Activated T-cell treated with anti-CD3 and anti-CD28 coated beads for 24 hours (primary cell): Measurements from ENCODE around the gene AKR1C2.
"Not testable (repeated sequence)": the region's sequence is repeated elsewhere in the genome, so short reads cannot be mapped to it uniquely, and the experiment has no call there.

Experiments used
- DNase-seq: peaks from one replicate; pipeline ENCODE4 v3.0.0-alpha.2; 2020; ENCODE audit warnings: low read depth

AKR1C2 gene

DNA sequence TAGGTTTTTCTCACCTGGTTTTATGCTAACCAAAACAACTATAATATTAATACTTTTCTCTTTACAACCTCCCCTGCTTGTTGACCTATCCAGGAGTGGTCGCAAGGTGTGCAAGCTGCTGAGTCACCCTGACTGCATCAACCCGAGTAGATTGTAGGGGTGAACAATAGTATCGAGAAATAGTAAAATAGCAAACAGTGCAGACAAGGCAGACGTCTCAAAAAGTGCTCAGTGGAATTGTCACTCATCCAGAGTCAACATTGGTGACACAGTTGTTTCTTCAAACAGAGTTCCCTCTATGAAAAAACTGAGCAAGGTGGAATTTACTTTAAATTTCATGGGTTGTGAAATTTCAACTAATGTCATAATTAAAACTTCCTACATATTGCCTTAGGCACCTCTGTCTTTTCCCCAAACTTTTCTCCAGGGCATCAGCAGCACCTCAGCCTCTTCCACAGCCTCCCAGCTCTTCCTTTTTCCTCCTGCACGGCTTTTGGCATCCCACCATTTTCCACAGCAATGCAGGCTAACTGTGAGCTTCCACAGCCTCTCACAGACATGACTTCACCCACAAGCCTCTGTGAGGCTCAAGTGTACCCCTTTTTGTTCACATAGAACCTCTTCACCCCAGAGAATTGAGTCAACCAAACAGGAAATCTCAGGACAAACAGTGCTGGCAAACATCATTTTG lies 46.6 kb downstream of the AKR1C2 start:
- not testable (repeated sequence) for DNase-seq

DNA sequence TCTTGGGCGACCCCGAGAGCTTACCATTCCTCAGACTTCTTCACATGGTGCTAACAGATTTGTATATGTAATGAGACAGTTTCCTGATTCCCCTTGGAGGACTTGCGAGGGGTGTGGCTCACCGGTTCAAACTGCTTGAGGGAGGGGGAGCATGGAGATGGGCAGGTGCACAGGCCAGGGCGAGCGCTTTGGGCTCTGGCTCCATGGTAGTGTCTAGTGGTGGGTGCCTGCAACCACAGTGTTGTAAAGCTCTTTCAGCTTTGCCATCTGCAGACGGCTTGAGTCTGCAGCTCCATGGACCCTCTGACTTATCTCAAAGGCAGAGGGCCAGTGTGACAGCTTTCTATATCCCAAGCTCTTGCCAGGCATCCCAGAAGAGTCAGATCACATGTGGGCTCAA lies 47.6 kb downstream of the AKR1C2 start:
- not testable (repeated sequence) for DNase-seq

DNA sequence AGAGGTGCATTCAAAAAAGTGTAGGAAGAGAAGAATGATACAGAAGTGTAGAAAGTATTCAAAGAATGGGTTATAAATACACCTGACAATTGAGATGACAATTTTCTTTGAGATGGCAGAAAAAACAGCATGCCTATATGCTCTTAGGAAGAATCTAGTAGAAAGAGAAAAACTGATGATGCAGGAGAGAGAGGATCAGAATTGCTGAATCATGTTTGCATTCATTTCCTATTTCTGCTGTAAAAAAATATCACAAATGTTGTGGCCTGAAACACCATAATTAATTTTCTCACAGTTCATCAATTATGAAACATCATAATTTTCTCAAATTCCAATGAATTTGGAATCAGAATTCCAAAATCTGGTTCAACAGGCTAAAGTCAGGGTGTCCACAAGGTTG lies 50.3 kb downstream of the AKR1C2 start:
- DNase-seq = no peak

DNA sequence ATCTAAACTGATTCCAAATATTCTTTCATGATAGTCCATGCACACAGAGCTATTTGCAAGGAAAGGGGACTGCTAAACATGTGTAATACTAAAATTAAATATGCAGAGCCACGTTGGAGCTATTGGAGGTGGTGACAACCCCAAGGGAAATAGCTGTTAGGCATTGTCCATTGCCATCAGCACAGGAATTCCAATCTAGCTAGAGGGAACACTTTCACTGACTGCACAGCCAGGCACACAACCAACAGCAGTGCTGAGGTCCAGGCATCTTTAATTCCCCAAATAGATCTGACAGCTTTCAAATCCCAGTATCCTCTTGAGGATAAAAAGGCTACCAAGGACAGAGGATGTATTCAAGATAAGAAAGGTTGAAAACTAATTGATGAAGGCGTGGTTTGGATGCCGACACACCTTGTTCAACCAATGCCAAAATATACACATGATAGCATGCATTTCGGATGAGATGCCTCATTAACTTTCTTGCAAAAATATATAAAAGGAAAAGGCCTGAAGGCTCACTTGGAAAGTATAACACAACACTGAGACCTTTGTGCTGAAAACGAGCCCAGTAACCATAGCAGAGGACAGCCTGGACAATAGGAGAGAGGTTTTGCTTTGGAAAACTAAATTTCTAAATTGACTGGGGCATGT lies 52.0 kb downstream of the AKR1C2 start:
- DNase-seq = not testable (repeated sequence)

DNA sequence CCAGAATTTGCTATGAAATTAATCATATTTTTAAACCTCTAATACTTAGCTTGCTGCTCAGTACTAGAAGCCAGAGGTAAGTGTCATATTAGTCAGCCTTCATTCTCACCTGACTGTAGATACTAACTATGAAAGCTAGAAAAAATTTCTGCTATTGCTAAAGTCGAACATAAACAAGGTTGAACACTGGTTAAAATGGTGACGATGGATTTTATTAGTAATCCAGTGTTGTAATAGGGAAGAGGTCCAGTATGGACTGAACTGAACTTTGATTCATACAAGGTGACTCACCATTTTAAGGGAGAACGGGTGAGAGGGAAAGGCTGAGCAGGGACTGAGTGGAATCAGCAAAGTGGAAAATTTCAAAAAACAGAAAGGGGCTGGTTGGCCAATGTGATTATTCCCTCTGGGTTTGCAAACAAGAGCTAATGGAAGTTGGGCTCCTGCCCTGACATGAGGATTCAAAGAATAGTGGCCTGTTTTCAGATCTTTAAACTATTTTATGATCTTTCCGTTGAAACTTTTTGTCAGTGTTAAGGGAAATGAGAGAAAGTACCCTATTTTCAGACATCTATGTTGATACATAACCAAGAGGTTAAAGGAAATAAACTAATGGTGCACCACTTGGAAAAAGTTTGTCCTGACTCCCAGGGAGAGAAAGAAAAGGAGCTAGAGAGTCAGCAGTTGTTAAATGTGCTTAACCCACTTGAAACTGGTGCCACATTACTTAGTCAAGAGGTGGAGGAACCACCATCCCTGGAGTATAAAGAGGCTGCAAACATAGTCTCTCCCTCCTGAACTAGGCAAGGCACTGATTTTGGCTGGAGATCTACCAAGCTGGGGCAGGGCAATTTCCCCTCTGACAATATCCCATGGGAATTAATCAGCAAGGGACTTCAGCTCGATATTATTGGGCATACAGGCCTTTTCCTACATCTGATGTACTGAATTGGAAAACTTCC lies 55.7 kb downstream of the AKR1C2 start:
- no peak for DNase-seq

DNA sequence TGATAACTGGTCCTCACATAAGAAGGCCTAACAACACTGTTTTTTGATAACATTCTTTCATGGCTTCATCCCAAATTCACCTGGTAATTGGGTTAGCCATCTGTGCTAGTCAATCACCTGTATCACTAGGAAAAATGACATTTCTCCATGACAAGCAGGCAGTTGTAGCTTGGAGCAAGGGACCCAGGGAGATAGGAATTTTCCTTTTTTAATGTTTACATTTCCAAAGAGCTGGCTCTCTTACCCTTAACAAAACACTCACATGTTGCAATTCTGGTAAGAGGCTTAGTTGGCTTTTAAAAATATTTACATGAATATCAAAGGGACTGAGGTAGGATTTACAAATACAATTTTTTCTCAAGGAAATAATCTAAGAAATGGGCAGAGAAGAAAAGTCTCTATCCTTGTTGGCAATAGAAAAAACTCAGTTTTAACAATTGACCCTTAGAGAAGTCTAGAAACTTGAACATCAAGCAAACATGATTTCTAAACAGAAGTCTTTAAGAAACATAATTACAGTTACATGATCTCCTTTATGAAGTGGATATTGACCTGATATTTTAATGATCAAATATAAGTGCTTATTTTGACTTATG lies 56.5 kb downstream of the AKR1C2 start:
- no peak for DNase-seq

DNA sequence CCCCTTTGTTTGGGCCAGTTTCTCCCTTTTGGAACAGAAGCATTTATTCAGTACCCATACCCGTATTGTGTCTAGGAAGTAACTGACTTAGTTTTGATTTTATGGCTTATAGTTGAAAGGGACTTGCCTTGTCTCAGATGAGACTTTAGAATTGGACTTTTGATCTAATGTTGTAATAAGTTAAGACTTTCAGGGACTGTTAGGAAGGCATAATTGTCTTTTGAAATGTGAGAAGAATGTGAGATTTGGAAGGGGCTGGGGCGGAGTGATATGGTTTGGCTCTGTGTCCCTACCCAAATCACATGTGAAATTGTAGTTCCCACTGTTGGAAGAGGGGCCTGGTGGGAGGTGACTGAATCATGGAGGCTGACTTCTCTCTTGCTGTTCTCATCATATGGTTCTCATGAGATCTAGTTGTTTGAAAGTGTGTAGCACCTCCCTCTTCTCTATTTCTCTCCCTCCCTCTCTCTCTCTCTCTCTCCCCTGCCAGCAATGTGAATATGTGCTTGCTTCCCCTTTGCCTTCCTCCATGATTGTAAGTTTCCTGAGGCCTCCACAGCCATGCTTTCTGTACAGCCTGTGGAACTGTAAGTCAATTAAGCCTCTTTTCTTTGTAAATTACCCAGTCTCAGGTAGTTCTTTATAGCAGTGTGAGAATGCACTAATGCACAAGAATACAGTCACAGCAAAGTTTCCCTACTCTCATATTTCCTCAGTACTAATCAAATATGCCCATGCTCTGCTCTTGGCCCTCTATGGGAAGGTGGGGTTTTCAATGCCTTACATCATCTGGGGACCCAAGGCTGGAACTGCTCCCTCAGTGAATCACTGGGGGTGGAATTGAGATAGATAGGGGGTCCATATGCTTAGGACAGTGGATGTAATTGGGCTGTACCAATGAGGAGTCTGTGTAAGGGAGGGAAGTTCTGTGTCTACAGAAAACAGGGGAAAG lies 57.6 kb downstream of the AKR1C2 start:
- DNase-seq = no peak

DNA sequence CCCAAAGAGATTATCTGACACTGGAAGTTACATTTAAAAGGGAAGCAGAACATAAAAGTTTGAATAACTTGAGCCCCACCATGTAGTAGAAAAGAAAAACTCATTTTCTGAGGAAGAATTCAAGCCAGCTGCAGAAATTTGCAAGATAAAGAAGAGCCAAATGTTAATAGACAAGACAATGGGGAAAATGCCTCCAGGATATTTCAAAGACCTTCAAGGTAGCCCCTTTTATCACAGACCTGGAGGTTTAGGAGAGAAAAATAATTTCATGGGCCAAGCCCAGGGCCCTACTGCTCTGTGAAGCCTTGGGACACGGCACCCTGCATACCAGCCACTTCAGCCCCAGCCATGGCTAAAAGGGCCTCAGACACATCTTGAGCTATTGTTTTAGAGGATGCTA lies 58.8 kb downstream of the AKR1C2 start:
- DNase-seq = no peak

DNA sequence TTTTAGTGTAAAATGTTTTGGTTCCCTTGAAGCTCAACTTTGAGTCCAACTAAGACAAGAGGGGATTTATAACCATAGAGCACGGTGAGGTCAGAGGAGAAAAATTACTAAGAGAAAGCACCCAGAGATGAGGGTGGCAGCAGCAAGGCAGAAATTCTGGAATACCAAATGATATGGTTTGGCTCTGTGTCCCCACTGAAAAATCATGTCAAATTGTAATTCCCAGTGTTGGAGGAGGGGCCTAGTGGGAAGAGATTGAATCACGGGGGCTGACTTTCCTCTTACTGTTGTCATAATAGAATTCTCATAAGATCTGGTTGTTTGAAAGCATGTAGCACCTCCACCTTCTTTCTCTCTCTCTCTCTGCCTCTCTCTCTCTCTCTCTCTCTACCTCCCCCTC lies 59.8 kb downstream of the AKR1C2 start:
- no peak for DNase-seq

DNA sequence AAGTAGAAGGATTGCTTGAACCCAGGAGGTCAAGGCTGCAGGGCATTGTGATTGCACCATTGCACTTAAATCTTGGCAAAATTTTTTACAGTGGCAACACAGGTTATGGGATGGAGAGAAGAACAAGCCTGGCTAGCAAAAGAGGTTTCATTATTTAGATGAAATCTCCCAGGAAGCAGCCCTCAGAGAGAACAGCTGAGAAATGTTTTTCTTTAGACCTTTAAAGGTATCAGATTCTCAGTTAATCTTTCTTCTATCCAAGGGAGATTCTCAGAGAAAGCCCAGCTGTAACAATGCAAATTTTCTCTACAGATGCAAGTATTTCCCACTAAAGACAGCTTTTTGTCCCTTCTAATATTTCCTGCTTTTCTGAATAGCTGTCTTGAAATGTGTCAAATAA lies 60.2 kb downstream of the AKR1C2 start:
- not testable (repeated sequence) for DNase-seq

DNA sequence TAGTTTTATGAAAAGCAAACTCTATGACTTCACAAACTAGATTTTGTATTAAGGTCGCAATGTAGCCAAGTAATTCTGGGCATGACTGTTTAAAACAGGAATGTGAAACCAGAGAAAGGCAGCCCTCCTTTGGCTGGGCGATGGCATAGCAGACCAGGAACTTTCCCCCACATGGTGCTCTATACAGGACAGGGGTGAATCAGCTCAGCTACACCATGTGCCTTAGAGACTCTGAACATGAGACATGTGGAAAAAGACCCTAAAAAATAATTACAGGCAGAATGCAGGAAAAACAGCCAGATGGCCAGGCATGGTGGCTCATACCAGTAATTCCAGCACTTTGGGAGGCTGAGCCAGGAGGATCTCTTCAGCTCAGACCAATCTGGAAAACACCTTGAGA lies 60.7 kb downstream of the AKR1C2 start:
- not testable (repeated sequence) for DNase-seq

DNA sequence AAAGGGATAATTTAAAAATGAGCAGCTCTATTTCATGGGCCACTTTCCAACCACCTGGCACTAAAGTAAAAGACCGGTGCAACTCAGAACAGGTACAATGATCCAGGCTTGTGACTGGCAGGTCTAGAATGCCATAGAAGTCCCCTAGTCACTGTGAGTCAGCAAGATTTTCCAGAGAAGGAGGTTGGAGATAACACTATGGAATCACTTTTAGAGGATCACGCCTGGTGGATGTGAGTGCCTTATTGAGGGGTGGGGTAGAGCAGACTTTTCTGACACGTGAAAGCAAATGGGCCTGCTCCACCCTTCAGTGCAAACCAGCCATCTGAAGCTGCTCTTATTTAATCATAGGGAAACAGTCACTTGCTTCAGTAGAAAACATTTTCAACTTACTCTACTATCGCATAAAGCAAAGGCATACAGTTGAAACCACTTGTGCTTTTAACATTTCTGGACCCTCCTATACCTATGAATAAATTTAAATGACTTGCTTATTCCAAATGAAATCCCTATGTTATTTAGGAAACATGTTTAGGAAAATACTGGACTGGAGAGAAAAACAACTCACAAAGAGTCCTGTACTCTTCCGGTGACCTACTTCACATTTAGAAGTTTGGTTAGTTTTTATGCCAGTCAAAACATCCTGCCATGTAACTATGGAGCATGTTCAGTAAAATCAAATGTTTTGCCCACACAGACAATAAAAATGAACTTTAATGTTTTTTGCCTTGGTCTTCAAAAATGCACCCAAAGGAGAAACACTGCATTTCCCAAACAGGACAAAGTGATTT lies 61.9 kb downstream of the AKR1C2 start:
- DNase-seq = no peak

DNA sequence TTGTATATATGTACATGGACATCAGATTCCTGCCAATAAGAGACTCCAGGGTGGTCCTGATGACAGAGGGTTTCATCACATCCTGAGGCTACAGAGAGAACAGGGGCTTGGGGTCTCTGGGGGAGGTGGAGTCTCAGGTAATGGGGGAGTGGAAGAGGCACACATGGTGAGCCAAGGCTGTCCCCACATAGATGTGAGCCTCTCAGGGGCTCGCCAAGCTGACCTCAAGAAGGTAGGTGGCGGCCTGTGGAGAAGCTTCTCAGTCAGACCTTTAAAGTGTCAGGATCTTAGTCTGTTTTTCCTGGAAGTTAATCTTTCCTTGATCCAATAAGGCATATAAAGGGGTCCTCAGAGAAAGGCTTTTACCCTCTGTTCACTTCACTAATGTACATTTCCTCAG lies 62.7 kb downstream of the AKR1C2 start:
- not testable (repeated sequence) for DNase-seq

DNA sequence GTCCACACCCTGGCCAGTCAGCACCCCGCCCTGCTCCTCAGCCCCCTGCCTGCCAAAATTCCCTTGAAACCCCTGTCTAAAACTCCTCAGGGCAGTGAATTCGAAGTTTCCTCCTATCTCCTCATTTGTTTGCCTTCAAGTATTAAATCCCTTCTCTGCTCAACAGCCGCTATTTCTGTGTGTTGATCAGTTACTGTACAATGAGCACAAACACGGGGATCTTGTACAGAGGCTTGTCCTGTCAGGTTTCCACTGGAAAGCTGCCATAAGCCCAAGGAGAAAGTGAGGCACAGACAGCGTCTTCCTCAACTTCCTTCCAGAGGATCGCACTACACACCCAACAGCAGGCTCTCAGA lies 63.6 kb downstream of the AKR1C2 start:
- not testable (repeated sequence) for DNase-seq

DNA sequence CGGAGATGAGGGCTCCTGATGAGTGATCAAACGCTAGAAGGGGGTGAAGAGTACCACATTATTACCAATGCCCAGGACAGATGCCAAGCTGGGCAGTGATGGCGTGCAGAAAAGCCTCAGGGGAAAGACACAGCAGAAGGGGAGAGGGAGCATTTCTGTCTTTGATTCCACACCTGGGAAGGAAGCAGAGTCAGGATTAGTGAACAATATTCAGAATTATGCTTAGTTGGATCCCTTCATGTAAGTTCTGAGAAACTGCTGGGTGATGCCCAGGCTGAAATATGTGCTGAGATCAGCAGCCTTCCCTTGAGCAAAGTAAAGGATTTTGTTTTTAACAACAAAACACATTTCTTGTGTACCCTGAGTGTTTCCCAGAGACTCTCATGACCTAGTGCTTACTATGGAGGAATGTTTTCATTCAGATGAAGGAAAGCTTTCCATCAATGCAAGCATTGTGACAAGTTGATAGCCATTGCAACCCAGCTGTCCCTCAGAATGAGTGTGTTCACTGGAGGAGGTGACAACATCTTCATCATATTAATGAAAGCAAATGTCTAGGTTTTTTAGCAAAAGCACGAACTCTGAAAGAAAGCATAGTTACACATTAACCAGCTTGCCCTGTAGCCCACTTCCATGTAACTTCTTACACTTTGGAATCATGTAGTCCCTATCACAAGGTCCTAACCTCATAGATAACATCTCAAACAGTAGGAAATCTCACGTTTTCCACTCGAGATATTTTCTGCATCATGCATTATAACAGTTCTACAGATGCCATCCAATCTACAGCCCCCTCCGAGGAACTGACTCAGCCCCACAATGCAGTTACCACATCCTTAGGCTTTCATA lies 64.2 kb downstream of the AKR1C2 start:
- DNase-seq = no peak
